Measurements from ENCODE around the gene ATP6V0D1.

The ATP6V0D1 gene

GRCh38 chr16:67445913-67446907 is 34.7 kb downstream of the ATP6V0D1 start:
- no peak for DNase-seq (ENCODE audit: low read depth in 2 of 2, low spot score in 1 of 2)

GRCh38 chr16:67445441-67445912 is 35.5 kb downstream of the ATP6V0D1 start:
- no peak for DNase-seq (ENCODE audit: low read depth in 2 of 2, low spot score in 1 of 2)

- DNase-seq (ENCODE audit: low read depth in 2 of 2, low spot score in 1 of 2): no peak
Observed at GRCh38 chr16:67445126-67445426, 35.9 kb downstream of the ATP6V0D1 start.

GRCh38 chr16:67444259-67445125 is 36.5 kb downstream of the ATP6V0D1 start:
- no peak for DNase-seq (ENCODE audit: low read depth in 2 of 2, low spot score in 1 of 2)

GRCh38 chr16:67443265-67443664 is 37.7 kb downstream of the ATP6V0D1 start:
- DNase-seq (ENCODE audit: low read depth in 2 of 2, low spot score in 1 of 2): no peak

GRCh38 chr16:67442581-67443255 is 38.2 kb downstream of the ATP6V0D1 start:
- no peak for DNase-seq (ENCODE audit: low read depth in 2 of 2, low spot score in 1 of 2)

- no peak for DNase-seq (ENCODE audit: low read depth in 2 of 2, low spot score in 1 of 2)
Observed at GRCh38 chr16:67441907-67442306, 39.0 kb downstream of the ATP6V0D1 start.

- DNase-seq (ENCODE audit: low read depth in 2 of 2, low spot score in 1 of 2): no peak
Observed at GRCh38 chr16:67441271-67441753, 39.6 kb downstream of the ATP6V0D1 start.

GRCh38 chr16:67438824-67439393 is 42.0 kb downstream of the ATP6V0D1 start:
- no peak for DNase-seq (ENCODE audit: low read depth in 2 of 2, low spot score in 1 of 2)

GRCh38 chr16:67438098-67438791 is 42.7 kb downstream of the ATP6V0D1 start:
- no peak for DNase-seq (ENCODE audit: low read depth in 2 of 2, low spot score in 1 of 2)

GRCh38 chr16:67437513-67437912 is 43.4 kb downstream of the ATP6V0D1 start:
- no peak for DNase-seq (ENCODE audit: low read depth in 2 of 2, low spot score in 1 of 2)

- no peak for DNase-seq (ENCODE audit: low read depth in 2 of 2, low spot score in 1 of 2)
Observed at GRCh38 chr16:67436640-67437193, 44.2 kb downstream of the ATP6V0D1 start.

GRCh38 chr16:67435758-67436164 is 45.2 kb downstream of the ATP6V0D1 start:
- no peak for DNase-seq (ENCODE audit: low read depth in 2 of 2, low spot score in 1 of 2)

- no peak for DNase-seq (ENCODE audit: low read depth in 2 of 2, low spot score in 1 of 2)
Observed at GRCh38 chr16:67433131-67433719, 47.7 kb downstream of the ATP6V0D1 start.

- DNase-seq (ENCODE audit: low read depth in 2 of 2, low spot score in 1 of 2): no peak
Observed at GRCh38 chr16:67432506-67432890, 48.5 kb downstream of the ATP6V0D1 start.

- DNase-seq (ENCODE audit: low read depth in 2 of 2, low spot score in 1 of 2): no peak
Observed at GRCh38 chr16:67431775-67432505, 49.0 kb downstream of the ATP6V0D1 start.

GRCh38 chr16:67430977-67431774 is 49.8 kb downstream of the ATP6V0D1 start, which contains the start of gene HSD11B2:
TSS of gene HSD11B2 (plus strand) at chr16:67431121. CDS start at chr16:67431249, 128 bp downstream.
- DNase-seq (ENCODE audit: low read depth in 2 of 2, low spot score in 1 of 2): no peak

- peak in 1 of 2 donors; percentile 6 for DNase-seq (ENCODE audit: low read depth in 2 of 2, low spot score in 1 of 2)
Observed at GRCh38 chr16:67430504-67430976, 50.4 kb downstream of the ATP6V0D1 start.

Data from stimulated activated CD8-positive, alpha-beta memory T cell treated with anti-CD3 and anti-CD28 coated beads, Interleukin-4, amount 100 ng/mL, for 4 hours (primary cell).